GM12872 (cell line): ENCODE data around the gene UNC5C.
A peak's percentile ranks its signal among the peaks of the same experiment; 100 is the strongest.

Experiments used
- CTCF ChIP-seq: IDR thresholded peaks from 3 replicates; pipeline ENCODE4 v1.5.1; 2011; ENCODE audit warnings: low read depth, mild to moderate bottlenecking, low read length, moderate library complexity; ENCODE audit not compliant: insufficient read depth

The UNC5C gene

GRCh38 chr4:95124906-95125504 is 423.8 kb downstream of the UNC5C start:
- TF ChIP-seq CTCF, result 0 out of 3 replicates have a peak, but pooled peaks have one; percentile 15

- TF ChIP-seq CTCF, result no peak
These were observed 426.8 kb downstream of the UNC5C start for GRCh38 chr4:95122001-95122400.

DNA sequence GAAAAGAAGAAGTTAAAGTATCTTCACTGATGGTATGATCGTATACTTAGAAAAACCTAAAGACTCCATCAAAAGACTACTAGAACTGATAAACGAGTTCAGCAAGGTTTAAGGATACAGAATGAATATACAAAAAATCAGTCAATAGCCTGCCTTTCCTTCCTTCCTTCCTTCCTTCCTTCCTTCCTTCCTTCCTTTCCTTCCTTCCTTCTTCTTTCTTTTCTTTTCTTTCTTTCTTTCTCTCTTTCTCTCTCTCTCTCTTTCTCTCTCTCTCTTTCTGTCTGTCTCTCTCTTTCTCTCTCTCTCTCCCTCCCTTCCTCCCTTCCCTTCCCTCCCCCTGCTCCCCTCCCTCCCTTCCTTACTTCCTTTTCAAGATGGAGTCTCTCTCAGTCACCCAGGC is 428.3 kb downstream of the UNC5C start:
- no peak for TF ChIP-seq CTCF

DNA sequence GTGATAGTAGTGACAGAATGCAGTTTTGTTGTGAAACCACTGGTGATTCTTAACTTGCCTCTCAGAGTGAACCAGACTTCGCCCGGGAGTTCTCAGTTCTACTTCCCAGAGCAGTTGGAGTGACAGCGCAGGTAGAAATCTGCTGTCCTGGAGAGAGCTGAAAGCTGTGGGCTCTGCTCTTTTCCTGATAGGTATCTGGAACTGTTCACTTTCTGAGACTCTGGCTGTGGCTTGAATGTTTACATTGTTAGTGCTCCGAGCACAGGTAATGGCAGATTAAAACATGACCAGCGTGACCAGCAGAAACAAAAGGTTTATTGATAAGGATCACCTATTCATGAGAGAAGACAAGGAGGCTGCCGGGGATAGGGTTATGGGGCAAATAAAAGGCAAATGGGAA is 430.3 kb downstream of the UNC5C start:
- TF ChIP-seq CTCF, result no peak

DNA sequence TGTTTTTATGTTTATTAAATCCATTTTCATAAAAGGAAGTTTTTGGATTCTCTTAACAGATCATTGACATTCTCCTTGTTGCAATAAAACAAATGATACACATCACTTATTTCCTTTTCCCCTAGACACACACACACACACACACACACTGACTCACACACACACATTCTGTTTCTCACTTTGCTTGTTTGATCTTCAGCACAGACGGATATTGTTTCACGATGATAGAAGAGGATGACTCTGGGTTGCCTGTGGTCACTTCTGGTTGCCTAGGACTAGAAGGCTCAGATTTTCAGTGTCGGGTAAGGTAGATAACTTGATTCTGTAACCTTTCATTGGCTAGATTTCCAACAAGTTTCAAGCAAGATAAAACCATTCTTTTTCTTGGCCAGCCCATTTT is 434.3 kb downstream of the UNC5C start:
- no peak for TF ChIP-seq CTCF
